Activated CD4-positive, alpha-beta memory T cell treated with anti-CD3 and anti-CD28 coated beads, Interleukin-2, amount 10 ng/mL, durations not matched to agents 7 days and 5 days (primary cell): ENCODE results near the gene MTG1. TPM values are rescaled to one million over a fixed set of nuclear protein-coding genes. Genes with fewer than 3 reads are reported as not detected.
"Not testable (repeated sequence)": the region's sequence is repeated elsewhere in the genome, so short reads cannot be mapped to it uniquely, and the experiment has no call there.

Source experiments
- CTCF ChIA-PET: fragments of 350-600 bp; sonication (Branson Sonifier 250); formaldehyde crosslinking; loops from one replicate; lab custom pipeline; 2021; ENCODE audit warnings: antibody characterized with exemption, inconsistent platforms; lab: Charles Lee
- POLR2A ChIA-PET: fragments of 350-600 bp; sonication (Branson Sonifier 250); formaldehyde crosslinking; loops from one replicate; lab custom pipeline; 2021; ENCODE audit warnings: antibody characterized with exemption; lab: Charles Lee
- DNase-seq: peaks from one replicate; pipeline ENCODE4 v3.0.0-alpha.2; 2020
- H3K27ac Mint-ChIP-seq: one replicate; pipeline ENCODE4 v1.8.0; 2021; ENCODE audit warnings: mild to moderate bottlenecking, mixed read lengths
- H3K27me3 Mint-ChIP-seq: one replicate; pipeline ENCODE4 v1.8.0; 2021; ENCODE audit warnings: mixed read lengths
- H3K36me3 Mint-ChIP-seq: one replicate; pipeline ENCODE4 v1.8.0; 2021; ENCODE audit warnings: low read depth, mixed read lengths
- H3K4me1 Mint-ChIP-seq: one replicate; pipeline ENCODE4 v1.8.0; 2021; ENCODE audit warnings: mixed read lengths
- H3K4me3 Mint-ChIP-seq: one replicate; pipeline ENCODE4 v1.8.0; 2021; ENCODE audit warnings: mild to moderate bottlenecking, mixed read lengths
- H3K9me3 Mint-ChIP-seq: one replicate; pipeline ENCODE4 v1.8.0; 2021; ENCODE audit warnings: mixed read lengths
- total RNA-seq, 2 experiments: library from RNA; stranded (reverse); gene quantifications; one replicate each; pipeline ENCODE4 v1.2.3, GENCODE V29; 2021

MTG1 gene
- total RNA-seq, 2 experiments from 2014 or later, result 41.7 to 42.2 TPM

GRCh38 chr10:133362846-133363245, 31.1 kb upstream of the MTG1 start:
- Mint-ChIP-seq H3K4me1 (no peaks in the 10 kb centered on the region), H3K27ac (no peak overlapping the region), H3K9me3 (no peaks in the 10 kb centered on the region), H3K36me3 (no peaks in the 10 kb centered on the region), H3K4me3 (no peak overlapping the region), H3K27me3 (no peaks in the 10 kb centered on the region)
- ChIA-PET POLR2A (no interaction called here), CTCF (no interaction called here)
- DNase-seq, result no peak

DNA sequence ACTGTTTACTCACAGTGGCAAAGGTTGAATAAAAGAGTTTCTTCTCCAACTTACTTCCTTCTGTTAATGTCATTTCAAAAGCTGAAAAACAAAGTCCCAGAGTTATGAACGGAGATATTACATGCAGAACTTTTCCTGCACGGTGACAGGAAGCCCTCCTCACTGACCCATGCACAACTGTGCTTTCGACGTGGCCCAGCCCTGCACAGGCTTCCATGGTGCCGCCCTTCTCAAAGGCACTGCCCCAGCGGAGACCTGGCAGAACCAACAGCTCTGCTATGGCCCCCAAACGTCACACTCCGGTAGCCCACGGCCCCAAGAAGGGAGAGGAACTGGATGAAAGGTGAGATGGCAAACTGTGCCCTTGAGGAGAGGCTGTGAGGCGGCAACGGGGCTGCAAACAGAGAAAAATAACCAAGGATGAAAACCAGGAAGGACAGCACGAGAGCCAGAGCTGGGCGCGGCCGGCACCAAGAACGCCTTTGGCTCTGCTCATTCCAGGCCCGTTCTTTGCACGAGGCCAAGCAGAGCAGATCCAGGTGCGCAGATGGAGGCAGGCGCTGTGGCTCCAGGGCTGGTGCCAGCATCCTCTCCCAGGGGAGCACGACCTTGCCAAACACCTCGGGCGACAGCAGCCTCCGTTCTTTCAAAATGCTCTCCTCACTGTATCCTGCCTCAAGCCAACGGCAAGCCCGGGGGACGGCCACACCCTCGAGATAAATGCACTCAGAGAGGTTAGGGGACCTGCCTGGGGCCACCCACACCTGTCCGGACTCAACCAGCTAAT, 29.1 kb upstream of the MTG1 start:
- Mint-ChIP-seq H3K36me3 (peaks cover 4% of the 10 kb centered on the region), H3K9me3 (no peaks in the 10 kb centered on the region), H3K4me3 (no peak overlapping the region), H3K4me1 (no peaks in the 10 kb centered on the region), H3K27ac (no peak overlapping the region), H3K27me3 (no peaks in the 10 kb centered on the region)
- ChIA-PET CTCF (no interaction called here), POLR2A (no interaction called here)
- DNase-seq, result no peak

GRCh38 chr10:133365461-133366129, 28.4 kb upstream of the MTG1 start:
- no peaks in the 10 kb centered on the region for H3K27me3 Mint-ChIP-seq
- POLR2A ChIA-PET, result no interaction called here
- no peak for DNase-seq
- no peak overlapping the region for H3K27ac Mint-ChIP-seq
- CTCF ChIA-PET, result no interaction called here
- peaks cover 4% of the 10 kb centered on the region for H3K36me3 Mint-ChIP-seq
- H3K4me1 Mint-ChIP-seq, result no peaks in the 10 kb centered on the region
- H3K4me3 Mint-ChIP-seq, result no peak overlapping the region
- no peaks in the 10 kb centered on the region for H3K9me3 Mint-ChIP-seq

DNA sequence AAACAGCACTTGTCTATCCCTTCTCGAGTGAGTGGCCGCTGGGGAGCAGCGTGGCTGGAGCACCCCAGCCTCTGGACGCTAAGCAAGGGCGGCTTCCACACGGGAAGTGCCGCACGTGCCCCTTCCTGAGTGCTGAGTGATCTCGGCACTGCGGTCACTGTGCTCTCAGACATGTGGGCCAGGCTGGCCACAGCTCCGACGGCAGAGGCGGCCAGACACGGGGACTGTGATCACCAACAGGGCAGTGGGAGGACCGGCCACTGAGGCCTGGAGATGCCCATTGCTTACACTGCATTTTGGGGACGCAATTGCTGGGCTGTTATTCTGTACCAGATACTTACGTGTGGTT, 27.9 kb upstream of the MTG1 start:
- H3K27ac Mint-ChIP-seq, result no peak overlapping the region
- peaks cover 4% of the 10 kb centered on the region for H3K36me3 Mint-ChIP-seq
- H3K4me3 Mint-ChIP-seq, result no peak overlapping the region
- CTCF ChIA-PET, result no interaction called here
- H3K4me1 Mint-ChIP-seq, result no peaks in the 10 kb centered on the region
- H3K9me3 Mint-ChIP-seq, result no peaks in the 10 kb centered on the region
- H3K27me3 Mint-ChIP-seq, result no peaks in the 10 kb centered on the region
- POLR2A ChIA-PET, result no interaction called here
- DNase-seq, result no peak

- POLR2A ChIA-PET, result no interaction called here
Measured at GRCh38 chr10:133366751-133367150, 27.2 kb upstream of the MTG1 start.

GRCh38 chr10:133367461-133367860, 26.5 kb upstream of the MTG1 start:
- H3K27me3 Mint-ChIP-seq, POLR2A ChIA-PET, H3K9me3 Mint-ChIP-seq, H3K4me1 Mint-ChIP-seq, DNase-seq, H3K36me3 Mint-ChIP-seq, H3K4me3 Mint-ChIP-seq, H3K27ac Mint-ChIP-seq: not testable (repeated sequence)
- CTCF ChIA-PET, result interaction anchor here (0.5 kb wide), 1 partner anchor 38 kb away, joined by 3 read pairs; no protein-coding TSS in a partner anchor

More at GRCh38 chr10:133366751-133367150, 27.2 kb upstream of the MTG1 start:
- Mint-ChIP-seq H3K27me3 (no peaks in the 10 kb centered on the region), H3K9me3 (no peaks in the 10 kb centered on the region), H3K4me3 (no peak overlapping the region), H3K36me3 (peaks cover 4% of the 10 kb centered on the region), H3K4me1 (peaks cover 3% of the 10 kb centered on the region), H3K27ac (no peak overlapping the region)
- CTCF ChIA-PET, result interaction anchor here (0.5 kb wide), 1 partner anchor 37 kb away, joined by 3 read pairs; no protein-coding TSS in a partner anchor
- no peak for DNase-seq

GRCh38 chr10:133368153-133368552, 25.8 kb upstream of the MTG1 start:
- CTCF ChIA-PET, result interaction anchor here (0.8 kb wide), 1 partner anchor 38 kb away, joined by 3 read pairs; no protein-coding TSS in a partner anchor

DNA sequence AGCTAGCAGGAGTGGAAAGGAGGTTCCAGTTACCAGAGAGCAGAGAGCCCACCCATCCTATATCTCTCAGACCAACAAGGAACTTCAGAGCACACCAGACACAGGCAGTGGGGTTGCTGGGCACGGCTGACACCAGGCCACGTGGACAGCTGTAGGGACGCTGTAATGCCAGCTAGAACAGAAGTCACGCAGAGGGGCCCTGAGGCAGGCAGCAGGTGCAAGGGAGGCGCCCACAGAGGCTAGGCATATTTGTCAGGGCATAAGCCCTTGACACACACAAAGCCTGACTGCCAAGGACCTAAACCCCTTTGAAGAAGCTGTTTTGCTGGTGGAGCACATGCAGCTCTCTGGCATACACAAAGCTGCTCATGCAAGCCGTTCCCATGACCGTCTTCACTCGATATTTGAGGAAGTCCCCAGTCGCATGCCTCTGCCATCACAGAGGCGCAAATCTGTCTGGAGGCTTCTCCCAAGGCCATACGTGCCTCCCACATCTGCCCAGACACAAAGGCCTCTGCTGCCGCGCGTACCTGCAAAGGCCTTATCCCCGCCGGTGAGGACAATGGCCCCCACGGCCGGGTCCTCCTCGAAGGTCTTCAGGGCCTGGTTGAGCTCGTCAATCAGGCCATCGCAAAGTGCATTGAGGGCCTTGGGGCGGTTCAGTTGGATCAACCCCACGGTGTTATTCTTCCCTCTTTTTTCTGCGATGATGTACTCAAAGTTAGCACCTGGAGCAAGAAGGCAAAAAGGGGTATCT, 23.7 kb upstream of the MTG1 start:
- no peak for DNase-seq
- Mint-ChIP-seq H3K27me3 (peaks cover 1% of the 10 kb centered on the region), H3K9me3 (no peaks in the 10 kb centered on the region), H3K36me3 (peaks cover 4% of the 10 kb centered on the region), H3K4me1 (peaks cover 17% of the 10 kb centered on the region), H3K4me3 (peak overlapping the region; percentile 38), H3K27ac (no peak overlapping the region)
- ChIA-PET POLR2A (interaction anchor here (1.3 to 1.4 kb wide), 2 partner anchors 9 to 20 kb away, joined by 3 to 4 read pairs; no protein-coding TSS in a partner anchor), CTCF (no interaction called here)

More at GRCh38 chr10:133368153-133368552, 25.8 kb upstream of the MTG1 start:
- no peak overlapping the region for H3K27ac Mint-ChIP-seq
- H3K36me3 Mint-ChIP-seq, result peaks cover 4% of the 10 kb centered on the region
- H3K27me3 Mint-ChIP-seq, result no peaks in the 10 kb centered on the region
- POLR2A ChIA-PET, result no interaction called here
- DNase-seq, result no peak
- H3K4me1 Mint-ChIP-seq, result peaks cover 8% of the 10 kb centered on the region
- H3K4me3 Mint-ChIP-seq, result no peak overlapping the region
- no peaks in the 10 kb centered on the region for H3K9me3 Mint-ChIP-seq

DNA sequence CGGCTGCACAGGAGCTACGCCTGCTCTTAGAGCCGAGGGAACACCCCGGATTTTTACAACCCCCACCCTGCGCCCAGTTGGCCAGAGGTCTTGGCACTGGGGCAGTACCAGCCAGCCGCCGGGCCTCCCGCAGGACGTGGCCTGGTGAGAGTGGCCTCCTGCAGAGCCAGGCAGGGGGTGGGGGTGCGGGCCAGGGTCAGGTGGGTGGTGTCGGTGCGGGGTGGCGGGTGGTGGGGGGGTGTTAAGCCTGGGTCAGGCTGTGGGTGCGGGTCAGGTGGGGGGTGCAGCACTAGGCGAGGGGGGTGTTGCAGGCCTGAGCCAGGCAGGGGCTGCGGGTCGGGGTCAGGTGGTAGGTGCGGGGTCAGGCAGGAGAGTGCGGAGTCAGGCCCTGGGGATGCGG, 21.4 kb upstream of the MTG1 start:
- H3K4me3 Mint-ChIP-seq, result peak overlapping the region; percentile 72
- peaks cover 8% of the 10 kb centered on the region for H3K27me3 Mint-ChIP-seq
- DNase-seq, result no peak
- H3K27ac Mint-ChIP-seq, result no peak overlapping the region
- H3K9me3 Mint-ChIP-seq, result no peaks in the 10 kb centered on the region
- peaks cover 24% of the 10 kb centered on the region for H3K4me1 Mint-ChIP-seq
- CTCF ChIA-PET, result no interaction called here
- peaks cover 4% of the 10 kb centered on the region for H3K36me3 Mint-ChIP-seq
- POLR2A ChIA-PET, result interaction anchor here (1.0 to 1.8 kb wide), 6 partner anchors 15 to 22 kb away, joined by 3 to 12 read pairs (median 5); partner anchors contain the start of genes FUOM and MTG1

DNA sequence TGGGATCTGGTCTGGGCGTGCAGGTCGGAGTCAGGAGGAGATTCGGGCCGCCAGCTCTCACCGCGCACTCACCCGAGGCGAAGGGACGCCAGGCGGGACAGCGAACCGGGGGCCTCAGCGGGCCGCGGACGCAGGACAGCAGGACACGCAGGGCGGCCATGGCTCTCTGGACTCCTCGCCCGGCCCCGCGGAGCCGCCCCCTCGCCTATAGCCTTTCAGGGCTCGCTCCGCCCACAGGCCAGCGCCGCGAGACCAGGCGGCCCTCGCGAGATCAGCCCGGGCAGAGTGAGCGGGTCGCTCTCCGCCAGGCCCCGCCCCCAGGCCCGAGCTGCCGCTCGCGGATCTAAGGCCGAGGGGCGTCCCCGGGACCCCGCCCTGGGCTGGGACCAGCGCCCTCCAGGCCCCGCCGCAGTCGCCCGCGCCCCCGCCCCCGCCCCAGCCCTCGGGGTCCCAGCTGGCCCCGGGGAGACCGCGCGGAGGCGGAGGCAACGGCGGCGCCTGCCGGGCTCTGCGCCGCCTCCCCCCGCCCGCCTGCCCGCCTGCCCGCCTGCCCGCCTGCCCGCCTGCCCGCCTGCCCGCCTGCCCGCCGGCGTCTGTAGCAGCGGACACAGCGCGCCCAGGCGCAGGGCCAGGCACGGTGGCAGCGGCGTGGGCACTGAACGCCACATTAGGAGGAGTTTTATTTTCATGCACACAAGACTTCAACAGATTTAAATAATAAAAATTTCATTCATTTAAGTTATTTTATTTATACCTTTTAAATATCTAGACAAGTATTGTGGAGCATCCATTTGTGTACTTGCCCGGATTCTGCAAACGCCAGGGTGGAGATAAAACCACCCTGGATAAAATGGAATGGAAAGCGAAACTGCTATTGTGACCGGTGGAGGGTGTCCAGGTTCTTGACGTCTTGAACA, 20.5 kb upstream of the MTG1 start, which contains the start of gene ECHS1:
TSS of gene ECHS1 (minus strand) at position 181 of the 917 bp plus-strand sequence. CDS start at position 160, 21 bp downstream.
- DNase-seq, result peak; percentile 96
- ChIA-PET POLR2A (interaction anchor here (1.0 to 1.8 kb wide), 7 partner anchors 12 to 21 kb away, joined by 3 to 12 read pairs (median 5); partner anchors contain the start of genes FUOM and MTG1), CTCF (interaction anchor here (0.6 to 1.0 kb wide), 2 partner anchors 17 to 44 kb away, joined by 3 read pairs; no protein-coding TSS in a partner anchor)
- H3K27me3 Mint-ChIP-seq, result peaks cover 8% of the 10 kb centered on the region
- peaks cover 4% of the 10 kb centered on the region for H3K36me3 Mint-ChIP-seq
- H3K4me1 Mint-ChIP-seq, result peaks cover 24% of the 10 kb centered on the region
- H3K9me3 Mint-ChIP-seq, result no peaks in the 10 kb centered on the region
- peak within 1 kb of the TSS; percentile 21 for H3K27ac Mint-ChIP-seq
- peak within 1 kb of the TSS; percentile 73 for H3K4me3 Mint-ChIP-seq

GRCh38 chr10:133375357-133376115, 18.4 kb upstream of the MTG1 start:
- CTCF ChIA-PET, result no interaction called here
- H3K36me3 Mint-ChIP-seq, result no peaks in the 10 kb centered on the region
- POLR2A ChIA-PET, result interaction anchor here (0.7 to 6.2 kb wide), 2 partner anchors 15 to 23 kb away, joined by 3 to 68 read pairs; no protein-coding TSS in a partner anchor

More at GRCh38 chr10:133375357-133376115, 18.4 kb upstream of the MTG1 start:
- Mint-ChIP-seq H3K4me3 (no peak overlapping the region), H3K9me3 (no peaks in the 10 kb centered on the region), H3K27ac (no peak overlapping the region), H3K4me1 (peaks cover 24% of the 10 kb centered on the region), H3K27me3 (peaks cover 8% of the 10 kb centered on the region)
- no peak for DNase-seq
